ENCODE data around the gene ATXN2L. TPM values are rescaled to one million over a fixed set of nuclear protein-coding genes. Genes with fewer than 3 reads are reported as not detected.

Gene ATXN2L
- total RNA-seq, 1 donor from 2014 or later: 7.2 TPM

GRCh38 chr16:28835864-28836760, 13.3 kb downstream of the ATXN2L start:
- no peak for DNase-seq (ENCODE audit: low spot score)

- DNase-seq (ENCODE audit: low spot score): no peak
These were observed 13.9 kb downstream of the ATXN2L start for GRCh38 chr16:28836761-28837064.

- no peak for DNase-seq (ENCODE audit: low spot score)
These were observed 15.1 kb downstream of the ATXN2L start for GRCh38 chr16:28837672-28838557.

DNA sequence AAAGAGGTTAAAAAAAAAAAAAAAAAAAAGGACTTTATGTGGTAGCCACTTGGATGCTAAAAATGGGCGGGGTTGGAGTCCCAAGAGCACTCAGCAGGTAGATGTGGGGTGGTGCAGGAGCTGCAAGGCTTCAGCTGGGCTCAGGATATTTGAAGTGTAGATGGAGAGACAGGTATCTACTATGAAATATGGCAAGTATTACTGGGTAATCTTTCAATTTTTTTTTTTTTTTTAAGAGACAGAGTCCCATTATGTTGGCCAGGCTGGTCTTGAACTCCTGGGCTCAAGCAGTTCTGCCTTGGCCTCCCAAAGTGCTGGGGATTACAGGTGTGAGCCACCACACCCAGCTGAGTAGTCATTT, 15.7 kb downstream of the ATXN2L start:
- DNase-seq (ENCODE audit: low spot score): no peak

- no peak for DNase-seq (ENCODE audit: low spot score)
These were observed 16.3 kb downstream of the ATXN2L start for GRCh38 chr16:28839004-28839639.

DNA sequence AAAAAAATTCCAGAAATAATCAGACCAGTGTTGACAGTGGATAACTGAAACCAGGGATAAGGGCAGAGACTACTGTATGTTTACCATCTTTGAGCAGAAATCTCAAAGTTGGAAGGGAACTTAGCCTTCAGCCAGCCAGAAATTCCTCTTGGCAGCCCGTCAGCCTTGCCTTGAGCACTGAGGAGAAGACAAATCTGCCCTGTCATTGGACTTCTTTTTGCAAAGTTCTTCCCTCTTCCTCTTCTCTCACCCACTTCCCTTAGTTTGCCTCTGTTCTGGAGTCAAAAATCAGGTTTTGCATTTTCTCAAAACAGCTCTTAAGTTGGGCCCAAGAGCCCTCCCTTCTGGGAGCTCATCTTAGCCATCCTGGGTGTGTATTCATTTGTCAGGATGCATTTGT, 17.1 kb downstream of the ATXN2L start:
- no peak for DNase-seq (ENCODE audit: low spot score)

GRCh38 chr16:28842696-28843095, 19.9 kb downstream of the ATXN2L start:
- no peak for DNase-seq (ENCODE audit: low spot score)

DNA sequence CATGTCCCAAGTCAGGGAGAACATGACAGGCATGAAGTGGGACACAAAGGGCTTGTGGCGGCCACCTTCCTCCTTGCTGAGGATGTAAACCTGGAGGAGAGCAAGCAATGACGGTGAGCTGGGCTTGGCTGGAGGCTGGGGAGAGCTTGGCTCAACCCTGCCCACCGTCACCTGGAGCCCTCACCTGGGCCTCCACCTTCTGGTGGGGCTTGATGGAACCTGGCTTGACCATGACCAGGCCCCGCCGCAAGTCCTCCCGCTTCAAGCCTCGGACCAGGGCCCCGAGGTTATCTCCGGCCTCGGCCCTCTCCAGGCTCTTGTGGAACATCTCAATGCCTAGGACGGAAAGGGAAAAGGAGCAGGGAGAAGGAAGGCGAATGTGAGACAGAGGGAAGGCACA, 21.0 kb downstream of the ATXN2L start:
- no peak for DNase-seq (ENCODE audit: low spot score)

GRCh38 chr16:28844226-28844885, 21.6 kb downstream of the ATXN2L start:
- DNase-seq (ENCODE audit: low spot score): no peak

DNA sequence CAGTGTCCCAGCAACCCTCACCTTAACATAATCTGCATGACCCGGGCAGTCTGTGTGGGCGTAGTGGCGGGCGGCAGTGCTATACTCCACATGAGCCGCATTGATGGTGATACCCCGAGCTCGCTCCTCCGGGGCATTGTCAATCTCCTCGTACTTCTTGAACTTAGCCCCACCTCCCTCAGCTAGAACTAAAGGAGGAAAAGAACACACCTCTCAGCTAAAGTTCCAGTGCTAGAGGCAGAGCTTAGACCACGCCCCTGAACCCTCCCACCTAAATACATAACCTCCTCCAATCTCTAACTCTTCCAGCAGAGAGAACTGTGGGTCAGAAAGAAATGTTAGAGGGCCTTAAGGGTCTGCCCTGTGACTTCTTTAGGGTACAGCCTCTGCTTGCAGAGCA, 22.5 kb downstream of the ATXN2L start:
- no peak for DNase-seq (ENCODE audit: low spot score)

DNA sequence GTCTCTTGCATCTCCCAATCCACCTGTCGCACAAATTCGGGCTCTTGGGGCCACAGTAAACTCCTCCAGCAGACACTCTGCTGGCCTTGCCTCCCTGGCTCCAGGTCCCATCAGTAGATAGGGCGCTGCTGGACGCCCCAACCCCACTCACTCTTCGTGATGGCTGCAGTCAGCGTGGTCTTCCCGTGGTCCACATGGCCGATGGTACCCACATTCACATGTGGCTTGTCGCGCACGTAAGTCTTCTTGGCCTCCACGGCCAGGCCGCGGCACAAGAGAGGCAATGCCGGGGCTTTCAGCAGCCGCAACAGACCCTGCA, 22.9 kb downstream of the ATXN2L start:
- DNase-seq (ENCODE audit: low spot score): no peak

DNA sequence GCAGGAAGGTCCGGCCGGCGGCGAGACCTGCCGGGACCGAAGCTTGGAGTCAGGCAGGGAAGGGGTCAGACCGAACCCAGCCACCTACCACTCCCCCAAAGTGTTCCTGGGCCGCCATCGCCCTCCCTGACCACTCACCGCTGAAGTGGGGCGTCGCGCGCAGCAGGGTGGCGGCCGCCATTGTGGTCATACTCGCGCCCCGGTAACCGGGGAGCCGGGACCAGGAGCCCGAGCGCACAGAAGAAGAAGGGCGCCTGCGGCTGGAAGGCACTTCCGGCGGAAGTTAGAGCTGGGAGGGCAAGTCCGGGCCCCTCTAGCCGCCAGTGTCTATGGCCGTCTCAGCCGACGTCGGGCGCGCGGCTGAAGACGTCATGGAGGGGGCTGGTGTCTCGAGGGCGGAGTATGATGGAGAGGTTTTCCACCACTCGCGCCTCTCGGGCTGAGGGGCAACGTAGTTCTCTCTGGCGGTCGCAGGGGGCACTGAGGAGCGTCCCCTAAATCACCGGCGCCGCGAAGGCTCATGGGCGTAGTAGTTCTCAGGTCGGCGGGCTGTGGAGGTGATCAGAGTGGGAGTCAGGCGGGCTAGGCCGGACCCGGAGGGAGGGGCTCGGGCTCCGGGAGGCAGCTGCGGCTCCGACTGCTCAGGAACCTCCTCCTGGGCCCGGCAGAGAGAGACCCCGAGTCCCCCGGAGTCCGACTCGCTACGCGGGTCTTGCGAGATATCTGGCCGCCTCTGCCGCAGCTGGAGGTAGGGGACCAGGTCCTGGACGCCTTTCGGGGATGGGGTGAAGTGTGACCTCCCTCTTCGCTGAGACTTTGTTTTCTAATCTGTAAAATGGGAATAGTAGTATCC, 23.5 kb downstream of the ATXN2L start, which contains the start of gene TUFM:
Gene TUFM (minus strand): TSS at position 269 of the 853 bp plus-strand sequence. CDS start 79 bp downstream, at position 190.
- DNase-seq (ENCODE audit: low spot score): peak; percentile 99

DNA sequence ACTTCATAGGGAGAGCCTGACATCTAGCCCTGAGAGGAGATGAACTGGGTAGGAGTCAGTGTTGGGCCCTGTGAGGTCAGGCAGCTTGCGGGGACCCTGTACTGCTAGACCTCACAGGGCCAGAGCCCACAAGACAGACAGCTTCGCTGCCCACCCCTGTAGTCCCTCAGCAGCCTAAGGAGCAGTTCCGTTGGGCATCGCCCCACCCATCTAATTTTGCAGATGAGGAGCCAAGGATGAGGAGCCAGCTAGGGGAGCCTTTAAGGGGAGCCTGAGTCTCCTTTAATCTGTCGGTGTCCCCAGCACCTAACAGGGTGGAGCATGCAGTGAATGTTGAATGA, 24.1 kb downstream of the ATXN2L start:
- DNase-seq (ENCODE audit: low spot score): no peak

- no peak for DNase-seq (ENCODE audit: low spot score)
These were observed 35.6 kb downstream of the ATXN2L start for GRCh38 chr16:28858421-28858820.

- DNase-seq (ENCODE audit: low spot score): no peak
These were observed 36.5 kb downstream of the ATXN2L start for GRCh38 chr16:28859326-28859725.

GRCh38 chr16:28863929-28864793, 41.4 kb downstream of the ATXN2L start:
- peak; percentile 29 for DNase-seq (ENCODE audit: low spot score)

DNA sequence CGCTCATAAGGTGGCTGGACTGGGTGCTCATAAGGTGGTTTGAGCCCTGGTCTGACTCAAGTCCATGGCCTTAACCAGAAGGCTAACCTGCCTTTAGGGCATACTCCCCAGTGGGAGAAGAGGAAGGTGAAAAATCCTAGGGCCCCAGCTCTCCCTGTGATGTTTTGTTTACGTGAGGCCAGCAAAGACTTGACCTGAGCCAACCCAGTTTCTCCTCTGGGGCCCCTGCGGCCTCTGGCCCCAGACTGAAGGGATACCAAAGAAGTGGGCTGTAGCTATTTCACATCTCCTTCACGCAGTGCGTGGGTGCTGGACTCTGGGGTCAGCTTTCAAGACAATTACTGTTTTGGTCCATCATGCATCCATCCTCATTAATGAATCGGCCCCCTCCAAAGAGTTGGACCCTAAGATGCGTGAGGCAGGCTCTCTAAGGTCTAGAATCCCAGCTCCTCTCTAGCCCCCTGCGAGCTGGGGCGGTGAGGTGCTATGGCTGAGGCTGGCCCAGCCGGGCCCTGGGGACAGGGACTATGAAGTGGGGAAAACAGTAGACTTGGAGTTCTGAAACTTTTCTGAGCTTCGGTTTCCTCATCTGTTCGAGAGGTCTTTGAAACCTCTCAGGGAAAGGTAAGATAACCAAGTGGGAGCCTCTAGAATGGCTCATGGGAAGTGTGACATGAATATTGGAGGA, 42.3 kb downstream of the ATXN2L start:
- DNase-seq (ENCODE audit: low spot score): no peak

DNA sequence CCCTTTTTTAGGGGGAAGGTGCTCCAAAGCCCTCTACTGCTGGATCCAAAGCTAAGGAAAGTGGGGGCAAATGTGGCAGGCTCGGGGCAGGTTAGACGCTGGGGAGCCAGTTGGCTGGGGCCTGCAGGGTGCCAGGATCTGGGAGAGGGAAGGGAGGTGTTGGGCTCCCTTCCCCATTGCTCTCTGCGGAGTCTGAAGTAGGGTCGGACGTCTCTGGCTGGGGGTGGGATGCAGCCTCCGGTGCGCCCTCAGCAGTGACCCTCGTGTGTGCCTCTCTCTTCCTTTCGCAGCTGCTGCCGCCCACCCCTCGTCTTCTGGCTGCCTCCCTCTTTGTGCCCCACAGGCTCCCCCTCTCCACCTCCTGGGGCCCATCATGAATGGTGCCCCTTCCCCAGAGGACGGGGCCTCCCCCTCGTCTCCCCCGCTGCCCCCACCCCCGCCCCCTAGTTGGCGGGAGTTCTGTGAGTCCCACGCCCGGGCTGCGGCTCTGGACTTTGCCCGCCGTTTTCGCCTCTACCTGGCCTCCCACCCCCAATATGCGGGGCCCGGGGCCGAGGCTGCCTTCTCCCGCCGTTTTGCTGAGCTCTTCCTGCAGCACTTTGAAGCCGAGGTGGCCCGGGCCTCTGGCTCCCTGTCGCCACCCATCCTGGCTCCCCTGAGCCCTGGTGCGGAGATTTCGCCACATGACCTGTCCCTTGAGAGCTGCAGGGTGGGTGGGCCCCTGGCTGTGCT, 43.1 kb downstream of the ATXN2L start:
- DNase-seq (ENCODE audit: low spot score): no peak

DNA sequence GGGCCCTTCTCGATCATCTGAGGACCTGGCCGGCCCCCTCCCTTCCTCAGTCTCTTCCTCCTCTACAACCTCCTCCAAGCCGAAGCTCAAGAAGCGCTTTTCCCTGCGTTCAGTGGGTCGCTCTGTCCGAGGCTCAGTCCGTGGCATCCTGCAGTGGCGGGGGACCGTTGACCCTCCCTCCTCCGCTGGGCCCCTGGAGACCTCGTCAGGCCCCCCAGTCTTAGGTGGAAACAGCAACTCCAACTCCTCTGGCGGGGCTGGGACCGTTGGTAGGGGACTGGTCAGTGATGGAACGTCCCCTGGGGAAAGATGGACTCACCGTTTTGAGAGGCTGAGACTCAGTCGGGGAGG, 43.6 kb downstream of the ATXN2L start:
- no peak for DNase-seq (ENCODE audit: low spot score)
